Testis (tissue), 2 donors: Measurements from ENCODE around the gene TYK2.

ENCODE experiments used
- POLR2A ChIP-seq: fragments of 450-650 bp; IDR thresholded peaks from one replicate; pipeline ENCODE4 v1.6.1; 2017; ENCODE audit warnings: antibody characterized with exemption, mild to moderate bottlenecking, moderate library complexity
- TF ChIP-seq, protein P1 (sequence below), 3 experiments: fragments of 450-650 bp in 2 of 3; fragments of 200-600 bp in 1 of 3; sonication (generic) in 1 of 3; IDR thresholded peaks; one replicate each; pipeline ENCODE4 v1.5.1; 2016 to 2019; ENCODE audit warnings: antibody characterized with exemption in 3 of 3, mild to moderate bottlenecking in 2 of 3, moderate library complexity in 1 of 3

- TF ChIP-seq, protein P1, sequence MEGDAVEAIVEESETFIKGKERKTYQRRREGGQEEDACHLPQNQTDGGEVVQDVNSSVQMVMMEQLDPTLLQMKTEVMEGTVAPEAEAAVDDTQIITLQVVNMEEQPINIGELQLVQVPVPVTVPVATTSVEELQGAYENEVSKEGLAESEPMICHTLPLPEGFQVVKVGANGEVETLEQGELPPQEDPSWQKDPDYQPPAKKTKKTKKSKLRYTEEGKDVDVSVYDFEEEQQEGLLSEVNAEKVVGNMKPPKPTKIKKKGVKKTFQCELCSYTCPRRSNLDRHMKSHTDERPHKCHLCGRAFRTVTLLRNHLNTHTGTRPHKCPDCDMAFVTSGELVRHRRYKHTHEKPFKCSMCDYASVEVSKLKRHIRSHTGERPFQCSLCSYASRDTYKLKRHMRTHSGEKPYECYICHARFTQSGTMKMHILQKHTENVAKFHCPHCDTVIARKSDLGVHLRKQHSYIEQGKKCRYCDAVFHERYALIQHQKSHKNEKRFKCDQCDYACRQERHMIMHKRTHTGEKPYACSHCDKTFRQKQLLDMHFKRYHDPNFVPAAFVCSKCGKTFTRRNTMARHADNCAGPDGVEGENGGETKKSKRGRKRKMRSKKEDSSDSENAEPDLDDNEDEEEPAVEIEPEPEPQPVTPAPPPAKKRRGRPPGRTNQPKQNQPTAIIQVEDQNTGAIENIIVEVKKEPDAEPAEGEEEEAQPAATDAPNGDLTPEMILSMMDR (IDR thresholded peaks at IDR 0.05): no peak
- TF ChIP-seq POLR2A: no peak
These were observed 50.8 kb downstream of the TYK2 start for GRCh38 chr19:10329555-10329954.
